GM19438 (cell line): ENCODE data around the gene CEP162.
"Not testable (repeated sequence)": the region's sequence is repeated elsewhere in the genome, so short reads cannot be mapped to it uniquely, and the experiment has no call there.

ENCODE experiments used
- ATAC-seq: cut with Tn5 transposase; IDR thresholded peaks from one replicate; pipeline ENCODE4 v1.9.1; 2021; ENCODE audit warnings: low read depth; ENCODE audit not compliant: unreplicated experiment

The CEP162 gene

DNA sequence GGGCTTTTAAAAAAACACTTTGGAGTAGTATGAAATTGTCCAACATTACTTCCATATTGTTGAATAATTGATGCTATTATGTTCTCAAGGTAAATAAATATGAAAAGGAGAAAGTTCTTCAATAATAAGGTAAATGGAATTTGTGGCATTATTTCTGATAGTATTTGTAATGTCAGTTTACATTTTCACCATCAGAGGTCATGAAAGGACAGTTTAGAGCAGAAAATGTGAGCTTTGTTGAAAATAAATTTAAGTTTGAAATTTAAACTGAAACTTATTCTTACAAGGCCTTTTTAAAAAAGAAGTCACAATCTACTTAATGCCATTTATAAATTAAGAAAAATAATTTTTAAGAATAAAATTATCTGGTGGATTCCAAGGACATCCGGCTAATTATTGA lies 15.8 kb upstream of the CEP162 start:
- ATAC-seq, result no peak

DNA sequence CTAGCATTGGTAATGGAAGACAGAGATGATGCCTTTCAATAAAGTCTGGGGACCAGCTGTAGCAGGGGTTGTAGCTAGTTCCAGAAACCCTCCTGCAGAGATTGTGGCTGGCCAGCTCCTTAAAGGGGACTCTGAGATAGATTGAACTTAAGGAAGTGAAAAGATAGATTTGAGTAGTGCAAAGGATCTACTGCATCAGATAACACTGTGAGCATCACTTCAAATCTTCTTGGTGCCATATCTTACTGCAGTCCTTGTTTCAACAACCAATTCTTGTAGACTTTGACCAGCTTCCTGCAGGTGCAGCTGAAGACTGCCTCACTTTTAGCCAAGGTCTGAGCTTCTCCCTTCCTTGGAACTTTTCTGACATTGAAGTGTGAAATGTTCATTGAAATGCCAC lies 14.8 kb upstream of the CEP162 start:
- no peak for ATAC-seq

DNA sequence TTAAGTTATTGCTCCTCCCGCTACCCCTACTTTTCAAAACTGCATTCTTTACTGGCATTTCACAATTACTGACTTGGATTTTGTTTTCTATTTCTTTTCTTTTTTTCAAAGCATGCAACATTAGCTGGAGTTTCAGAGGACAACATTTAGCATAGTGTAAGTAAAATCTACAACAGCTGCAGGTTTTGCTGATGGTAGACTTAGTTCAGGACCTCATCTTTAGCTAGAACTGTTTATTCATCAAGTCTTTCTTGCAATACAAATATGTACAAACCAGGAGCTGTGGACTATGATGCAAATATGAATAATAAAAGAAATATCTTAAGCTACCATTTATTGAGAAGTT lies 728 bp upstream of the CEP162 start:
- ATAC-seq, result no peak

DNA sequence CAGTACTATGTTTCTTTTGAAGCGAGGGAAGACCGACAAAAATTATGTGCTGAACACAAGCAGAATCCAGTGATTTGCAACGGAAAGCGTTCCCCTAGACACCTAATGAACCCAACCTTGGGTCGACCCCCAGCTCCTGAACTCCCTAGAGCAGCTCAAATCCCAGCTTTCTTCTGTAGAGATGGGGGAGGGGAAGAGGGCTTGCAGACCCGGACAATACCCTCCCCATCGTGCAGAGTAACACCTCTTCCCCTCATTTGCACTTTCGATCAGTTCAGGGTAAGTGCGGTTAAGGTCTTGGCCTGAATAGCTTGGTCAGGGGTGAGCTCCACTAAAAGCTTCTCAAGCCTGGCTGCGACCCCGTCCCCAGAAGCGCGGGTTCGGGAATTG lies 404 bp downstream of the CEP162 start:
- ATAC-seq, result no peak

DNA sequence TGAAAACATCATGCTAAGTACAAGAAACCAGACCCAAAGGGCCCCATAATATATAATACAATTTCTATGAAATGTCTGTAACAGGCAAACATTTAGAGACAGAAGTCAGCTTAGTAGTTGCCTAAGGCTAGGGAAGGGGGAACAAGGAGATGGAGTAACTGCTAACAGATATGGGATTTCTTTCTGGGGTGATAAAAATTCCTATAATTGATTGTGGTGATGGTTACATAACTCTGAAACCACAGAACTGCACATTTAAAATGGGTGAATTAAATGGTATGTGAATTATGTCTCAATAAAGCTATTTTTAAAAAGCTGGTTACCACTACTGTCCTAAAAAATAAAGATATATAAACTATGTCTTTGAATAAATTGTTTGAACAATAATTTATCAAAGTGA lies 3.2 kb downstream of the CEP162 start:
- ATAC-seq, result no peak

DNA sequence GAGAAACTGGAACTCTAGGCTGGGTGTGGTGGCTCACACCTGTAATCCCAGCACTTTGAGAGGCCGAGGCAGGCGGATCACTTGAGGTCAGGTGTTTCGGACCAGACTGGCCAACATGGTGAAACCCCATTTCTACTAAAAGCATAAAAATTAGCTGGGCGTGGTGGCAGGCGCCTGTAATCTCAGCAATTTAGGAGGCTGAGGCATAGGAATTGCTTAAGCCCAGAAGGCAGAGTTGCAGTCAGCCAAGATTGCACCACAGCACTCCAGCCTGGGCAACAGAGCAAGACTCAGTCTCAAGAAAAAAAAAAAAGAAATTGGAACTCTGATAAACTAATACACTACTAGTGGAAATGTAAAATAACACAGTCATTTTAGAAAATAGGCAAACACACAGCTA lies 3.8 kb downstream of the CEP162 start:
- ATAC-seq, result not testable (repeated sequence)

DNA sequence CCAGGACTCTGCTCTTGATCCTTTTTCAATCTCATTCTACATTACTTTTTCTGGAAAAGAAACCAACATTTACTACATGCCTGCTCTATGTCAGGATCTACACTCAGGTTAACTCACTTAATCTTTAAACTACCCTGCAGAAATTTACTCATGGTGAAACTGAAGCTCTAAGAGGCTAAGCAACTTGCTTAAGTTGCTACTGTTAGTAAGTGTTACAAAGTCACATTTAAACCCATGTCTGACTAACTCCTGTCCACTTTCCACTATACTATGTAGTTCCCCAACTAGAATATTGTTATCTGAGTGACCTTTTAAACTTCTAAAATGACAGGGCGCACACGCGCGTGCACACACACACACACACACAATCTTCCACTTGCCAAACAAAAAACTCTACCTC lies 5.0 kb downstream of the CEP162 start:
- ATAC-seq, result no peak

DNA sequence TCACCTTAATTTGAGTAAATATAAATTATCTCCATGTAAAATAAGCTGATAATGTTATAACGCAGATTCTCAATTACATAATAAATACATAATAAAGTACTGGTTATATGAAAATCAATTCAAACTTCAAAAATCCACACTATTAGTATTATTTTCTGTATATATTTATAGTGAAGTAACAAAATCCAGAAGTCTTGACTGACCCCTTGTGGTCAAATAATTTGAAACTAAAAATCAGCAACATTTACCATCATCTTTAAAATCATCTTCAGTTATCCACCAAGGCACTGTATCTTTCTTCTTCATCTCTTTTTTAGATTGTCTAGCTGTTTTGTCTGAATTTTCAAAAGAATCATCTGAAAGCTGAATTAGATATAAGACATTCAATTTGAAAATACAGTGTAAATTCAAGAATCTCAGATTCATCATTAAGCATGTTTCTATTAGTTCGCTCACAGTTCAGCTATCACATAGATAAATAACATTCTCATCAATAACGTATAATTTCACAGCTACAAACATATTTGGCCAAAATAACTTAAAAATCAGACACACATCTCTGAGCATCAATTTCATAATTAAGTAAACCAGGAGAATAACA lies 6.5 kb downstream of the CEP162 start:
- ATAC-seq, result no peak

DNA sequence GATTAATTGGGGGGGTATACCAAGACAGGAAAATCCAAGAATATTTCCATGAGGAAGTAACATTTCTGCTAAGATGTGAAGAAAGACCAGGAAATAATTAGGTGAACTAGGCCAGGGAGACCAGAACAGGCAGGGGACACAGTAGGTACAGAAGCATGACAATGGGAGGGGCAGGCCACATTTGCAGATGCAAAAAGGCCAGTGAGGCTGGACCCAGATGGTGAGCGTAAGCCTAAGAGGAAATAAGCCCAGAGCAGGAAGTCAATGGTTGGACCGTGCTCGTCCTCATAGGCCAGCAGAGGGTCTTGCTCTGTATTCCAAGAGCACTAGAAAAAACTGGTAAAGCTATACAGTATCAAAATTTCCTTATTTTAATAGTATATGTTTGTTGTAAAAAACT lies 9.4 kb downstream of the CEP162 start:
- no peak for ATAC-seq

DNA sequence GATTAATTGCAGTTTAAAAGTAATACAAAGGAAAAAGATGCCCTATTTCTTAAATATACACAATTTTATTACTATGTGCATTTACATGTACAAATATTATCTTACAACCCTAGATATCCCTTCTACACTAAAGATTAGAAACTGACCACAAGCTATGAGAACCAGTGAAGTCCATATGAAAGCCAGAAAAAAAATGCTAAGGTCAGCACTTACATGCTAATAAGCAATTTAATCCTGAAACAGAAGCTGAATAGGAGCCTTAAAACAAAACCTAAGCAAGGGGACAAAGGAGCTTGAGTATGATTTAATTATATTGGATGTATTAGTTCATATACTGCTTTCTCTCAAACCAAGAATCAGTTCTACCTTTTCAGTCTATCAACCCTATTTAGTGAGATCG lies 14.2 kb downstream of the CEP162 start:
- ATAC-seq, result no peak

DNA sequence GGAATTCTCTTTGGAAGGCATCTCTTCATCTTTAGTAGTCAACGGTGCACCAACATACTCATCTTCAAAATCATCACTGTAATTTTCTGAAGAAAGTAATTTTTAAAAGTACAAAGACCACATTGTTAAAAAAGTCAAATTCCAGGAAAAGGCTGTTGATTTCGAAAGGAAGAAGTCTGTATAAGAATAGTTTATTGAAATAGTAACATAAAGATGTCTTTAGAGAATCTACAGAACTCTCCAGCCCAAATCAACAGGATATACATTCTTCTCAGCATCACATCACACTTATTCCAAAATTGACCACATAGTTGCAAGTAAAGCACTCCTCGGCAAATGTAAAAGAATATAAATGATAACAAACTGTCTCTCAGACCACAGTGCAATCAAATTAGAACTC lies 23.4 kb downstream of the CEP162 start:
- ATAC-seq, result no peak

DNA sequence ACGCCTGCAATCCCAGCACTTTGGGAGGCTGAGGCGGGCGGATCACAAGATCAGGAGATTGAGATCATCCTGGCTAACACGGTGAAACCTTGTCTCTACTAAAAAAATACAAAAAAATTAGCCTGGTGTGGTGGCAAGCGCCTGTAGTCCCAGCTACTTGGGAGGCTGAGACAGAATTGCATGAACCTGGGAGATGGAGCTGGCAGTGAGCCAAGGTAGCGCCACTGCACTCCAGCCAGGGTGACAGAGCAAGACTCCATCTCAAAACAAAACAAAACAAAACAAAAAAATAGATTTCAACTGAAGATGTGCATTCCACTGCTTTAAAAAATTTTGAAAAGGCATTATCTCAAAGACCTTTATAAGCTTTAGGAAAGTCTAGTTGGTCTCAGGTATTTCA lies 27.5 kb downstream of the CEP162 start:
- not testable (repeated sequence) for ATAC-seq

DNA sequence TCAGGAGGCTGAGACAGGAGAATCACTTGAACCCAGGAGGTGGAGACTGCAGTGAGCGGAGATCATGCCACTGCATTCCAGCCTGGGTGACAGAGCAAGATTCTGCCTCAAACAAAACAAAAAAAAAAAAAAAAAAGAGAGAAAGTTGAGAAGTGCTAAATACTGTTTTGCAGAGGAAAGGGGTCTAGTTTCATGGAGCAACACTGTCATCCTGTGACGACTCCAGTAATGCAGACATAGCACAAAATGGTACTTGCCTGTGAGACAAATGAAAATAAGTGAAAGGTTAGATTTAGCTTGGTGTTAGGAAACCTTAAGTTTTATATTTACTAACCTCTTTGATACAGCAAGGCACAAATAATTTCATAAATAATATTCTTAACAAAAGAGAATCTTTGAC lies 29.7 kb downstream of the CEP162 start:
- ATAC-seq, result no peak

DNA sequence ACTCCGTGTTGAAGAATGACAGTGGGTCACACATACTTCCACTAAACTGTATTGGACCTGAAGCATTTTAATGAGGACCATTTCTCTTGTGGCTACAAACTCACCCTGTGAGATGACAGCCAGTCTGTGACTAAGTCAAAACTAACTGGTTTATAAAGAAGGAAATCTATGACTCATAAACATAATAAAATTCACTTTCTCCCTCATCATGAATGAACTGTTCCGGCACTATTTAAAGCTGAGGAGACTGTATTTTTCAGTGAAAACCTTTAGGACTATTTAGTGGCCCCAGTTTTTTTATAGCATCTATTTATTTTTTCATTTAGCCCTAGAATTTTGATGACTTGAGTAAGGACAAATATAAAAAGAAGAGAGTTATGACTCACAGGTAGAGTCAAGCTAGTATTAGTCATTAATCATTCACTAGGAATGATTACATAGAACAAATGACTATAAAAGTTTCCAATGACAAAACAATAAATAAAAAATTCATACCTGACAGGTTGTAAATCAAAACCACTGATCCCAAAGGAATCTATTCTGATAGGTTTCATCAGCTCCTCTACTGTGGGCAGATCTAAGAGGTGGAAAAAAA lies 34.2 kb downstream of the CEP162 start:
- ATAC-seq, result no peak

DNA sequence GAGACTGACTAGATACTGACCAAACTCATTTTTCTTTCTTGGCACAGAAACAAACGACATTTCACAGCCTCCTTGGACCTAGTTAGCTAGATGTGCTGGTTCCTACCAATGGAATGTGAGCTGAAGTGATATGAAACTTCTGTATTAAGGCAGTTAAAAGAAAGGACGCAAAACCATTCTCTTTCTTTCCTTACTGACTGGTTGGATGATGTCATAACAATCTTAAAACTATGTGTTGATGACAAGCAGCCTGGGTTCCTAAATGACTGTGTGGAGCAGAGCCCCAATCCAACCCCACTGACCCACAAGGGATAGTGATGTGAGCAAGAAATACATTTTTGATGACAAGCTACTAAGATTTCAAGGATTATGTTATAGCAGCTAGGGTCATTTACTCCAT lies 35.6 kb downstream of the CEP162 start:
- no peak for ATAC-seq

DNA sequence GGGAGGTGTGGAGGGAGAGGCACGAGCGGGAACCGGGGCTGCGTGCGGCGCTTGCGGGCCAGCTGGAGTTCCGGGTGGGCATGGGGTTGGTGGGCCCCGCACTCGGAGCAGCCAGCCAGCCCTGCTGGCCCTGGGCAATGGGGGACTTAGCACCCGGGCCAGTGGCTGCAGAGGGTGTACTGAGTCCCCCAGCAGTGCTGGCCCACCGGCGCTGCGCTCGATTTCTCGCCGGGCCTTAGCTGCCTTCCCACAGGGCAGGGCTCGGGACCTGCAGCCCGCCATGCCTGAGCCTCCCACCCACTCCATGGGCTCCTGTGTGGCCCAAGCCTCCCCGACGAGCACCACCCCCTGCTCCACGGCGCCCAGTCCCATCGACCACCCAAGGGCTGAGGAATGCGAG lies 38.1 kb downstream of the CEP162 start:
- not testable (repeated sequence) for ATAC-seq

DNA sequence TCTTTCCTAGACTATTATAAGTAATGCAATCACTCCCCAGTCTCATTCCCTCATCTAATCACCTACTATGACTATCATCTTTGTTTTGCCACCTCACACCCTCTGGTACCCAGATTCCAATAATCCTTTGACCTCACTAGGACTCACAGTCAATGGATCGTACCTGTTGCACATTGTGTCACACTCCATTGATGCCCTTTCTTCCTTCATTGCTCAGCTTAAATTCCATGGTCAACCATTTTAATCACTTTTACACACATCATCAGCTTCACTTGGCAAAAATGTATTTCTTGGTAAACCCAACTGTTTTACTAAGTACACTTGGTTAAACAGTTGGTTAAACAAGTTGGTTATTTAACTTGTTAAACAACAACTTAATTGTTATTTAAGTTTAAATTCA lies 44.0 kb downstream of the CEP162 start:
- no peak for ATAC-seq

DNA sequence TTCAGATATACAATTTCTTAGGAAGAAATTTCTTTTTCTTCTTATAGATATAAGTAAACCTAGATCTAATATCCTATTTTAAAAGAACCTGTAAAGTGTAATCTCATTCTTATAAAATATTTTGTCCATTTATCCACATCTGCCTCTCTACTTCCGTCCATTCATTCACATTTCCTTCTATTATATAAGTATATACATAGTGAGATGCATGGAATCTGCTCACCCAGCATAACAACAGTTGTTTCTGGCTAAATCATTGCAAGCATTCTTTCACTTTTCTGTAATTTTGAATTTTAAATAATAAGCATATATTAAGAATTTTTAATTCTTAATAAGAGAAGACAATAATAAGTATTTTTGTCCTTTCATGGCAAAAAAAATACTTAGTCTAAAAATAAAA lies 45.4 kb downstream of the CEP162 start:
- no peak for ATAC-seq

DNA sequence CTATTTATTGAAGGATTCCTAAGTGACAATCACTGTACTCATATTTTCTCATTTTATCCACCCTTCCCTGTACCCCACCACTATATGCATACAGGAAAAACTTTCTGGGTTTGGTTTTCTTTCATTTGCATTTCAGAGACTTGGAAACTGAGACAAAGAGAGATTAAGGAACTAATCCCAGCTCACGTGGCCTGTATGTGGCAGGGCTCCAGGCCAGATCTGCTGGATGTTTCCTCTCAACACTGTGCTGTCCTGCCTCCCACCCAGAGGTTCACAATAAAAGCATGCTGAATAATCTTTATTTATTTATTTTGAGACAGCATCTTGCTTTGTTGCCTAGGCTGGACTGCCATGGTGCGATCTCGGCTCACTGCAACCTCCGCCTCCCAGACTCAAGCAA lies 50.2 kb downstream of the CEP162 start:
- ATAC-seq, result no peak

DNA sequence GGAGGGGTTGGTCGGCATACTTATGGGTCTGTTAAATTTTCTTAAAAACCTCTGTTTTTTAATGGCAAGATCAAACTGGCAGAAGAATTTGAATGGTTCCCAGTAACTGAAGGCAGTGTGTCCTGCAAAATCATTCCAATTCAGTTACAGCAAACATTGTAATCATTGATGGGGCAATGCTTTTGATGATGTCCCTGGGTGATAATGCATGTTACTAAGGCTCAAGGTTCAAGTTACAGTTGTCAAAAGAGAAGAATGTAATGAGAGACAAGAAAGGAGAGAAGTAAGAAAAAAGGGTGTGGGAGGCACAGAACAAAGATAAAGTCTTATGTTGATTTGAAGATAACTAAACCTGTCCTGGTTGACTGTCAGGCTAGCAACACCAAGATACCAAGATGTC lies 54.9 kb downstream of the CEP162 start:
- ATAC-seq, result no peak

DNA sequence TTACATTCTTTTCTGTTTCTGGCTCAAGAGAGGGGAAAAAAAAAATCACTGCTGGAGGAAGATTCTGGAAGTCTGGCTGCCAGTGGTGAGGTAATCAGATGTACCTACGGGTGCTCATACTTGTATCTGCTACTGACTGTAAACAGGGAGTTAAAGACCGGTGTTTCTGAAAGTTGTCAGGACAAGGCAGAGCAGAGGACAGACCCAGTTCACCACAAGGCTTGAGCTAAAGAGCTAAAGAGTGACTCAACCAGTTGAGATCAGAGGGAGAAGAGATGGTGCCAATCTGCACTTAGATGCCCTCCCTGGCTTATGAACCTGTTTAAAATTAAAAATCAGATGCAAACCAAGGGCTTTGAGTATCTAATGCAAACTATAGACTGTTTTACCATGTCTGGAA lies 55.4 kb downstream of the CEP162 start:
- ATAC-seq, result no peak

DNA sequence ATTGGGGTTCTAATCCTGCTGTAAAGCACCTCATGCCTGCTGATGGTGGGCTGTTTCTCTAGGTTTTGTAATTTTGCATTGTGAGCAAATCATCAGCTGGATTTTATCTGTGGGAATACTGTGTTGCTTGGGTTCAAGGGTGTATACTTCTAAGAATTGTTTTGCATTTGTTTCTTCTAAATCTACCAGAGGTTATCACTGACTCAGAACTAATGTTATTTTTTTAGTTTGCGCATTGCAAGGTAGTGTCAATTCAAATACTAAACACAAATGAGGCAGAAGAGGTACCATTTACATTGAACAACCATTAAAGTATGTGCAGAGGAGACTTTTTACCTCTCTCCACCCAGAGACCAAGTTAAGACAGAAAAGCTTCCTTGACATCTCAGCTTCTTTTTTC lies 60.0 kb downstream of the CEP162 start:
- no peak for ATAC-seq

DNA sequence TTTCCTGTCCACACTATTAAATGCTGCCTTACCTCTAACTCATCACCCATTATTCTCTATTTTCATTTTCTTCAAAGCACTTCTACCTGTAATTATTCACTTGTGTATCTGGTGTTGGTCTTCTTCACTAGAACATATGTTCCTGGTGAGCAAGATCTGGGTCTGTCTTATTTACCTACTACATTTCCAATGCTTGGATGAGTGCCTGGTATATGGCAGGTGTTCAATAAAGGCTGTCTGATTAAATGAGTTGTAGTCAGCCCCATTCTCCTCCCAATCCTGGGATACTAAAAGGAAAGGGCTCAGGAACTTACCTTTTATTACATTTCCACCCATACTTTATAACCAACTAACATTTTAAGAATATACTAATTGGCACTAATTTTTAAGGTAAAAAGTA lies 61.0 kb downstream of the CEP162 start:
- no peak for ATAC-seq
